ENCODE data around the gene CD93. TPM values are rescaled to one million over a fixed set of nuclear protein-coding genes. Genes with fewer than 3 reads are reported as not detected.

CD93 gene
- total and polyA plus RNA-seq, 2 of the 8 experiments (the other 6 are each of a cell fraction or from before 2014, with no cell fraction given) = under 0.01 to 0.07 TPM

- TF ChIP-seq KDM5A (IDR thresholded peaks at IDR 0.05; ENCODE audit: low read length) = no peak
- no peak for TF ChIP-seq POLR2AphosphoS5 (IDR thresholded peaks at IDR 0.05; ENCODE audit: low read depth, low read length)
- no peak for TF ChIP-seq ZNF274 (IDR thresholded peaks at IDR 0.05; ENCODE audit: borderline replicate concordance, extremely low read depth, low read length)
- no peak for TF ChIP-seq KDM4A (IDR thresholded peaks at IDR 0.05; ENCODE audit: low read depth, low read length, severe bottlenecking)
- TF ChIP-seq TCF12 (IDR thresholded peaks at IDR 0.05; ENCODE audit: low read depth, low read length) = no peak
- TF ChIP-seq JUN (IDR thresholded peaks at IDR 0.05; ENCODE audit: low read depth, low read length) = no peak
Observed at GRCh38 chr20:23118766-23119165, 32.6 kb upstream of the CD93 start (continued).

Data from H1 (cell line).